GM12865 (cell line): ENCODE results near the gene KIF2C.
A peak's percentile ranks its signal among the peaks of the same experiment; 100 is the strongest.

Experiments used
- DNase-seq: peaks from one replicate; pipeline ENCODE4 v3.0.0; 2010; ENCODE audit warnings: low read depth
- H3K4me3 ChIP-seq: 2 replicates; pipeline ENCODE4 v1.5.1; 2011; ENCODE audit warnings: mild to moderate bottlenecking, low read depth, low read length, control low read depth
- TF ChIP-seq, protein P1 (sequence below): IDR thresholded peaks from 2 replicates; pipeline ENCODE4 v1.5.1; 2011; ENCODE audit warnings: low read length, control low read depth, low read depth, inconsistent platforms; ENCODE audit not compliant: insufficient read depth; ENCODE audit errors: missing control alignments

The KIF2C gene

GRCh38 chr1:44739307-44740178 is at the start of gene KIF2C:
TSS of gene KIF2C (plus strand) at chr1:44739837. CDS start at chr1:44739933, 96 bp downstream.
- peak within 1 kb of the TSS; percentile 93 for H3K4me3 ChIP-seq
- DNase-seq, result peak; percentile 99
- TF ChIP-seq, protein P1, sequence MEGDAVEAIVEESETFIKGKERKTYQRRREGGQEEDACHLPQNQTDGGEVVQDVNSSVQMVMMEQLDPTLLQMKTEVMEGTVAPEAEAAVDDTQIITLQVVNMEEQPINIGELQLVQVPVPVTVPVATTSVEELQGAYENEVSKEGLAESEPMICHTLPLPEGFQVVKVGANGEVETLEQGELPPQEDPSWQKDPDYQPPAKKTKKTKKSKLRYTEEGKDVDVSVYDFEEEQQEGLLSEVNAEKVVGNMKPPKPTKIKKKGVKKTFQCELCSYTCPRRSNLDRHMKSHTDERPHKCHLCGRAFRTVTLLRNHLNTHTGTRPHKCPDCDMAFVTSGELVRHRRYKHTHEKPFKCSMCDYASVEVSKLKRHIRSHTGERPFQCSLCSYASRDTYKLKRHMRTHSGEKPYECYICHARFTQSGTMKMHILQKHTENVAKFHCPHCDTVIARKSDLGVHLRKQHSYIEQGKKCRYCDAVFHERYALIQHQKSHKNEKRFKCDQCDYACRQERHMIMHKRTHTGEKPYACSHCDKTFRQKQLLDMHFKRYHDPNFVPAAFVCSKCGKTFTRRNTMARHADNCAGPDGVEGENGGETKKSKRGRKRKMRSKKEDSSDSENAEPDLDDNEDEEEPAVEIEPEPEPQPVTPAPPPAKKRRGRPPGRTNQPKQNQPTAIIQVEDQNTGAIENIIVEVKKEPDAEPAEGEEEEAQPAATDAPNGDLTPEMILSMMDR, result no peak

- TF ChIP-seq, protein P1, result no peak
- H3K4me3 ChIP-seq, result no peak overlapping the region
These were observed 46.5 kb upstream of the KIF2C start for GRCh38 chr1:44693159-44693558.

GRCh38 chr1:44693900-44694299 is 45.7 kb upstream of the KIF2C start:
- no peak for DNase-seq

More at GRCh38 chr1:44693159-44693558, 46.5 kb upstream of the KIF2C start:
- DNase-seq, result peak; percentile 37

DNA sequence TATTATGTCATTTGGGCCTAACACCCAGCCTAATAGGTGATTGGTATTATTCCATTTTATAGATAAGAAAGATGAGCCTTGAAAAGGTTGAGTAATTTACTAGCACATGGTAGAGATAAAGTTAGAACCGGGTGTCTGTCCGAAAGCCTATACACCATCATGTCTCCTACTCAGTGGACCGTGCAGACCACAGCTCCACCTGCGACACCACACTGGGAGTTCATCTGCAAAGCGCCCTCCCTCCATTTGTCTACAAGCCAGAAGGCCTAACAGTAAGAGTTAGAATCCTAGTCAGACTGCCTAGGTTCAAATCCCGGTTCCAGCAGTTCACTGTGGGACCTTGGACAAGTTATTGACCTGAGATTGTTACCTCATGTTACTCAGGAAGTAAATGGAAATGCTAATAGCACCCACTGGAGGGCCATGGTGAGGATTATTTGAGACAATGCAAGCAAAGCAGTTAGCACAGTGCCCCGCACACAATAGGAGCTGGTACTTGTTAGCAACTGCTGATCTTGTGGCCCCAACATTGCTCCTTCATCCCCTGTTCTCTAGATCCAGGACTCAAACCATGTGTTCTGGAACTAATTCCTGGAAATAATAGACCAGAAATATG is 44.7 kb upstream of the KIF2C start:
- no peak overlapping the region for H3K4me3 ChIP-seq
- peak; percentile 91 for DNase-seq
- TF ChIP-seq, protein P1, result no peak

More at GRCh38 chr1:44693900-44694299, 45.7 kb upstream of the KIF2C start:
- TF ChIP-seq, protein P1, result no peak
- H3K4me3 ChIP-seq, result no peak overlapping the region

DNA sequence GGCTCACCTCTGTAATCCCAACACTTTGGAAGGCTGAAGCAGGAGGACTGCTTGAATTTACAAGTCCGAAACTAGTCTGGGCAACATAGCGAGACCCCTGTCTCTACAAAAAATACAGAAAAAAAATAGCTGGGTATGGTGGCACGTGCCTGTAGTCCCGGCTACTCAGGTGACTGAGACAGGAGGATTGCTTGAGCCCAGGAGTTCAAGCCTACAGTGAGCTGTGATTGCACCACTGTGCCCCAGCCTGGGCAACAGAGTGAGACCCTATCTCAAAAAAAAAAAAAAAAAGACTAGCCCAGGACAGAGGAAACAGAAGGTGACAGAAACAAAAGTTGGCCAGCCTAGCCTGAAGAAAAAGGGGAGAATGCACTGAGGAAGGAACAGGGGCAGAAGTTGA is 44.0 kb upstream of the KIF2C start:
- DNase-seq, result no peak
- TF ChIP-seq, protein P1, result no peak
- no peak overlapping the region for H3K4me3 ChIP-seq

DNA sequence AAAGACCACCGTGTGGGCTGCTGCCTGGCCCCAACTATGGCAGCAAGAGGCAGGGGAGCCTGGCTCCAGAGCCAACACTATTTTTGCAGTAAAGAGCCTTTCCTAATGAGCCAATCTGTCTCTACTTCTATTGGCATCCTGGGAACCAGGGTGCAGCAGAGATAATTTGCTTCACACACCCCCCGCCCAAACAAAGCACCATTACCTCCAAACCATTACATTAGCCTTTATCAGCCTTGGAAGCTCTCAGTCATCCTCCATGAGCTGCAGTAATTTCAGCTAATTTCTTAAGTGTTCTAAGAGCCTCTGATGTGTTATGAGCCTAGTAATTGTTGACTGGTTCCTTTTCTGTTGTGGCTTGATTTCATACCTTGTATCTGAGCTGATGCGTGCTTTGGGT is 43.5 kb upstream of the KIF2C start:
- no peak overlapping the region for H3K4me3 ChIP-seq
- DNase-seq, result no peak
- TF ChIP-seq, protein P1, result no peak
